D721Med (cell line): ENCODE measurements around the gene ADIPOR2.

ENCODE experiments used
- DNase-seq: peaks from one replicate; pipeline ENCODE4 v3.0.0; 2011; ENCODE audit warnings: low spot score; ENCODE audit not compliant: insufficient read length
- FAIRE-seq: peaks from 2 replicates; lab custom pipeline; 2011; peaks lifted over from hg19 to GRCh38; lab: Jason Lieb, UNC
- TF ChIP-seq, protein P1 (sequence below): IDR thresholded peaks from 2 replicates; pipeline ENCODE4 v1.5.1; 2012; ENCODE audit warnings: mild to moderate bottlenecking, control low read depth; ENCODE audit not compliant: insufficient read depth; ENCODE audit errors: missing control alignments

Gene ADIPOR2

DNA sequence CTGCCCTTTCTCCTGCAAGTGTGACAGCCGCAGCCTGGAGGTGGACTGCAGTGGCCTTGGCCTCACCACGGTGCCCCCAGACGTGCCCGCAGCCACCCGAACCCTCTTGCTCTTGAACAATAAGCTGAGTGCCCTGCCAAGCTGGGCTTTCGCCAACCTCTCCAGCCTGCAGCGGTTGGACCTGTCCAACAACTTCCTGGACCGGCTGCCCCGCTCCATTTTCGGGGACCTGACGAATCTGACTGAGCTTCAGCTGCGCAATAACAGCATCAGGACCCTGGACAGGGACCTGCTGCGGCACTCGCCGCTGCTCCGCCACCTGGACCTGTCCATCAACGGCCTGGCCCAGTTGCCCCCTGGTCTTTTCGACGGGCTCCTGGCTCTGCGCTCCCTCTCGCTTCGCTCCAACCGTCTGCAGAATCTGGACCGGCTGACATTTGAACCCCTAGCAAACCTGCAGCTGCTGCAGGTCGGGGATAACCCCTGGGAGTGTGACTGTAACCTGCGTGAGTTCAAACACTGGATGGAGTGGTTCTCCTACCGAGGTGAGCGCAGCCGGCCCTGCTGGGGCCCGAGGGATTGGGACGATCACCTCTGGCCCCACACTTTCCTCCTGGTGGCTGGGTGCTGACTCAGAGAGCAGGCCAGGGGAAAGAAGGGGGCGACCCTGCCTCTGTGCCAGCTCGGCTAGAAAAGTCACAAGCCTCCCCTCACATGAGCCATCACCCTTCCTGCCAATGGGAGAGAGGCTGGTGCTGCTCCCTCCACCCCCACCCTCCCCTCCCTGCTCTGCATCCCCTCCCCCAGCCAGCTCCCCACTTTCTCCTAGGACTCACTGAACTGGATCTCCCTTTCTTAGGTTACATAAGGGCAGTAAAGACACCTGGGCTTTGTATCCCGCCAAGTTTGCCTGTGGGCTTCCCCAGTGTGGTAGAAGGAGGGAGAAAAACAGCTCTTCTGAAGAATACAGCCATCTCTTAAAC lies 140.4 kb downstream of the ADIPOR2 start:
- FAIRE-seq (no peak), DNase-seq (no peak)
- TF ChIP-seq, protein P1, sequence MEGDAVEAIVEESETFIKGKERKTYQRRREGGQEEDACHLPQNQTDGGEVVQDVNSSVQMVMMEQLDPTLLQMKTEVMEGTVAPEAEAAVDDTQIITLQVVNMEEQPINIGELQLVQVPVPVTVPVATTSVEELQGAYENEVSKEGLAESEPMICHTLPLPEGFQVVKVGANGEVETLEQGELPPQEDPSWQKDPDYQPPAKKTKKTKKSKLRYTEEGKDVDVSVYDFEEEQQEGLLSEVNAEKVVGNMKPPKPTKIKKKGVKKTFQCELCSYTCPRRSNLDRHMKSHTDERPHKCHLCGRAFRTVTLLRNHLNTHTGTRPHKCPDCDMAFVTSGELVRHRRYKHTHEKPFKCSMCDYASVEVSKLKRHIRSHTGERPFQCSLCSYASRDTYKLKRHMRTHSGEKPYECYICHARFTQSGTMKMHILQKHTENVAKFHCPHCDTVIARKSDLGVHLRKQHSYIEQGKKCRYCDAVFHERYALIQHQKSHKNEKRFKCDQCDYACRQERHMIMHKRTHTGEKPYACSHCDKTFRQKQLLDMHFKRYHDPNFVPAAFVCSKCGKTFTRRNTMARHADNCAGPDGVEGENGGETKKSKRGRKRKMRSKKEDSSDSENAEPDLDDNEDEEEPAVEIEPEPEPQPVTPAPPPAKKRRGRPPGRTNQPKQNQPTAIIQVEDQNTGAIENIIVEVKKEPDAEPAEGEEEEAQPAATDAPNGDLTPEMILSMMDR, result no peak

DNA sequence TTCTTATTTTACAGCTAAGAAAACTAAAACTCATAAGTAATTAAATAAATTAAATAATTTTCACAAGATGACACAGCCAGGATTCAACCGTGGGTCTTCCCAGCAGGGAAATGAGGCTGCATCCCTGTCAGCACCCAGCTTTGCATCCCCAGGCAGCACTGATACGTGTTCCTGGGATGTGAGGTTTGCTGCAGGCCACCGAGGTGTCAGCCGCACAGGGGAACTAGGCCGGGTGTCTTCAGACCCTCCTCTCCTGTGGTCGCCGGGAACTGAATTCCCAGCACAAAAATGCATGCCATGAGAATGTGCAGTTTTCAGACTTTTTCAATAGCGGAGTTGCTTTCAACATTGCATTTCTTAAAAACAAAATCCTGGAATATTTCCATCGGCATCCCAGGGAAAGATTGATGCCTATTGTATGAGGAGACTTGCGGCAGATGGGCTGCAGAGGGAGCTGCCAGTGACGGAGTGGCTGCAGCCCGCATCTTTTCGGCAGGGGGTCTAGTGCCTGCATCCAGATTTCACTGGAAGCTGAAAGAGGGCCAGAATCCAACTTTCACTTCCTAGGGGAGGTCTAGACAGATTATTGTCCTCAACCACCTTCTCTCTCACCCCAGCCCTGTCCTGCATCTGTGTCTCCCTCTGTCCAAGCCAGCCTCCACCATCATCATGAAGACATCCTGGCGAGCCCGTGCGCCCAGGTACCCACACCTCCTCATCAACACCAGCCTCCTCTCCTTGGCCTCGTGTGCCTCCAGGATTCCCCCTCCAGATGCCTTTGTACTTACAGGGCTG lies 142.1 kb downstream of the ADIPOR2 start:
- TF ChIP-seq, protein P1, result no peak
- no peak for FAIRE-seq
- DNase-seq, result no peak

DNA sequence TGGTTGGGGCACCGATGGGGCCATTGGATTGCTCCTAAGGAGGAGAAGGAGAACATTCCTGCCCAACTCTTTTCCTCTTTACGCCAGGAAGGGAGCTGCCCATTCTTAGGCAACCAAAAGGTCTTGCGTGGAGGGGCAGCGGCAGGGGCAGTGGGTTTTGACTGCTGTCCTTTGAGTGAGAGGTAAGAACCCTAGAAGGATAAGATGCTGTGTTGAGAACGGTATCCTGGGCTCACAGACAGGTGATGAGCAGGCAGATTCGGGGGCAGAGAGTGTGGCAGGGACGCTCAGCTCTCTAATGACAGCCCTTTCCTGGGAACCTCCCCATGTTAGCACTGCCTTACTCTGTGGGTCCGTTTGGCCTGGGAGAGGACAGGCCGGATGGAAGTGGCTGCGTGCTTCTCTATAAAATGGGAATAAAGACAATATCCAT lies 142.7 kb downstream of the ADIPOR2 start:
- TF ChIP-seq, protein P1, result no peak
- FAIRE-seq, result no peak

DNA sequence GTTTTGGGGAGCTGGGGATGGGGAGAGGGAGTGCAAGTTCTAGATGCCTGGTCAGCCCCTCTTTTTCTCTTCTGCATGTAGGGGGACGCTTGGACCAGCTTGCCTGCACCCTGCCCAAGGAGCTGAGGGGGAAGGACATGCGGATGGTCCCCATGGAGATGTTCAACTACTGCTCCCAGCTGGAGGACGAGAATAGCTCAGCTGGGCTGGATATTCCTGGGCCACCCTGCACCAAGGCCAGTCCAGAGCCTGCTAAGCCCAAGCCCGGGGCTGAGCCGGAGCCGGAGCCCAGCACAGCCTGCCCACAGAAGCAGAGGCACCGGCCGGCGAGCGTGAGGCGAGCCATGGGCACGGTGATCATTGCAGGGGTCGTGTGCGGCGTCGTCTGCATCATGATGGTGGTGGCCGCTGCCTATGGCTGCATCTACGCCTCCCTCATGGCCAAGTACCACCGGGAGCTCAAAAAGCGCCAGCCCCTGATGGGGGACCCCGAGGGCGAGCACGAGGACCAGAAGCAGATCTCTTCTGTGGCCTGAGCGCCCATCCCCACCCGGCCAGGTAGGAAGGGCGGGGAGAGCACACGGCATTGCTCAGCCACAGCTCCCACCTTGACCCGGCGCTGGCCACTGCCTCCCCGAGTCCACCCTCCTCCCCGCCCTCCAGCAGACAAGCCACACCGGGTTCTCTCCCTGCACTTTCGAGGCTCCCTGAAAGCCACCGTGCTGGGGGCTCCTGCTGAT lies 143.5 kb downstream of the ADIPOR2 start:
- FAIRE-seq, result no peak
- DNase-seq, result no peak
- TF ChIP-seq, protein P1, result no peak

More for the DNA sequence above, 142.7 kb downstream of the ADIPOR2 start:
- no peak for DNase-seq

DNA sequence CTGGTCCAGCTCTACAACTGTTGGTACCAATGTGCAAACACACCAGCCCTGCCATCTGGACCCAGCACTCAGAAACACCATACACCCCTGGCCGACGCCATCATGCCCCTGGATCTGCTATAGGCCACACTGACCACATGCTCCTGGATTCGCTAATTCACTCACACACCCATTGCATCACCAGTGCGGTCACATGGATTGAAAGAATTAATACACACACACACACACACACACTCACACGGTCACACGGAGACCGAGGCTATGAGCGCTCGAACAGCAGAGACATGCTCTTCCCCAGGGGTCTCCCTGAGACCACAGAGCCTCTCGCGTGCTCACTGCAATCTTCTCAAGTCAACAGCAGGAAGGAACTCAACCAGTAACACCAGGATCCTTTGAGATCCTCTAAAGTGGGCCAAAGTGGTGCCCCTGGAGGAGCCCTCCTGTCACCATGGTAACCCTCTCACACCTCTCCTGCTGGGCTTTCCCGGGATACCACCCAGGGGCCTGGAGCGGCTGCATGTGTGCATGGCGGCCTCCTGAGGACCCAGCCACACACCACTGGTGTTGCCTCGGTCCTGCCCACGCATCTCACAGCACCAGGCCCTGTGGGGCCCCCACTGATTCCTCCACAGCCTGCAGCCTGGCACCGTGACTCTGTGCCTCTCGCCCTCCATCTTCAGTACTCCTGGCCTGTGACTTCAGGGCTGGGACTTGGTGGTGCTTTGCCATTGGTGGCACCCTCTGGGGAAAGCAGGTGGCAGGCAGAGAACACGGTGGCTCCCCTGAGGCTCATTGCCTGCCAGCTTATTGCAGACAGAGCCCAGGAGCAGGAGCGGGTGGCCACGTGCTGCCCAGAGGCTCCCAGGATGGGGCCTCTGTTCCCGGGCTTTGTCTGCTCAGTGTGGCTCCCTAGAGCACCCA lies 144.6 kb downstream of the ADIPOR2 start:
- FAIRE-seq (no peak), DNase-seq (no peak)
- TF ChIP-seq, protein P1, result no peak
